ENCODE data around the gene IL1R2. TPM values are rescaled to one million over a fixed set of nuclear protein-coding genes. Genes with fewer than 3 reads are reported as not detected.
A peak's percentile ranks its signal among the peaks of the same experiment; 100 is the strongest.

IL1R2 gene
- total RNA-seq, 1 donor from 2014 or later: 0.96 TPM

DNA sequence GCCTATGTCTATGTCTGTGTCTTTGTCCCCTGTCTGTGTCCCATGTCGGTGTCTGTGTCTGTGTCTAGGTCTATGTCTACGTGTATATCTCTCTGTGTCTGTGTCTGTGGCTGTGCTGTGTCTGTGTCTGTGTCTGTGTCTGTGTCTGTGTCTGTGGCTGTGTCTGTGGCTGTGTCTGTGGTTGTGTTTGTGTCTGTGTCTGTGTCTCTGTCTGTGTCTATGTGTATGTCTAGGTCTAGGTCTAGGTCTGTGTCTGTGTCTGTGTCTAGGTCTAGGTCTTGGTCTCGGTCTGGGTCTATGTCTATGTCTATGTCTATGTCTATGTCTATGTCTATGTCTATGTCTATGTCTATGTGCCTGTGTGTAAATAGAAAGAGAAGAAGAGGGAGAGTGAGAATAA lies 11.9 kb downstream of the IL1R2 start:
- intact Hi-C loops (cut with micrococcal nuclease): no loop called here
- TF ChIP-seq, protein P1, sequence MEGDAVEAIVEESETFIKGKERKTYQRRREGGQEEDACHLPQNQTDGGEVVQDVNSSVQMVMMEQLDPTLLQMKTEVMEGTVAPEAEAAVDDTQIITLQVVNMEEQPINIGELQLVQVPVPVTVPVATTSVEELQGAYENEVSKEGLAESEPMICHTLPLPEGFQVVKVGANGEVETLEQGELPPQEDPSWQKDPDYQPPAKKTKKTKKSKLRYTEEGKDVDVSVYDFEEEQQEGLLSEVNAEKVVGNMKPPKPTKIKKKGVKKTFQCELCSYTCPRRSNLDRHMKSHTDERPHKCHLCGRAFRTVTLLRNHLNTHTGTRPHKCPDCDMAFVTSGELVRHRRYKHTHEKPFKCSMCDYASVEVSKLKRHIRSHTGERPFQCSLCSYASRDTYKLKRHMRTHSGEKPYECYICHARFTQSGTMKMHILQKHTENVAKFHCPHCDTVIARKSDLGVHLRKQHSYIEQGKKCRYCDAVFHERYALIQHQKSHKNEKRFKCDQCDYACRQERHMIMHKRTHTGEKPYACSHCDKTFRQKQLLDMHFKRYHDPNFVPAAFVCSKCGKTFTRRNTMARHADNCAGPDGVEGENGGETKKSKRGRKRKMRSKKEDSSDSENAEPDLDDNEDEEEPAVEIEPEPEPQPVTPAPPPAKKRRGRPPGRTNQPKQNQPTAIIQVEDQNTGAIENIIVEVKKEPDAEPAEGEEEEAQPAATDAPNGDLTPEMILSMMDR (IDR thresholded peaks at IDR 0.05; ENCODE audit: borderline replicate concordance): no peak
- Histone ChIP-seq H3K36me3 (no peaks in the 10 kb centered on the region), H3K4me1 (peaks cover 20% of the 10 kb centered on the region), H3K27ac (replicated peaks) (peak overlapping the region; percentile 43), H3K4me3 (no peak overlapping the region), H3K27me3 (ENCODE audit: low read depth) (peaks cover 29% of the 10 kb centered on the region), H3K9me3 (replicated peaks) (no peaks in the 10 kb centered on the region)
- no peak for DNase-seq

DNA sequence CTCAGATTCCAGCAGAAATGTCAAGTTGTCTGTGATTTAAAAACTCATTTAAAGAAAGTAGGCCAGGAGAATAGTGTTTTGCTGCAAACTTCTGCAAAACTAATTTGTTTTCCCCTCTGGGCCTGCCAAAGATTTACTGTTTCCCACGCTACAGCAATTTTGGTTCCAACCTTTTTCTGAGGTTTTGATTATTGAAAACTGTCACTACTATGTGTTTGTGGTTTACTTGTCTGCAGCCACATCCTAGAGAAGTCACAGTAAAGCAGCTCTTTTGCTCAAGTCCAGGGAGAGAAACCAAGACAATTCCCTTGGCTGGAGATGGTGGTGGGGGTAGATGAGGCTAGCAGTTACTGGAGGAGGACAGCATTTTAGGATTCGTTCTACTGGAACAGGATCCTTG lies 12.8 kb downstream of the IL1R2 start:
- intact Hi-C loops (cut with micrococcal nuclease): no loop called here
- peak overlapping the region; percentile 30 for H3K27ac ChIP-seq (replicated peaks)
- peaks cover 20% of the 10 kb centered on the region for H3K4me1 ChIP-seq
- DNase-seq: no peak
- peaks cover 20% of the 10 kb centered on the region for H3K27me3 ChIP-seq (ENCODE audit: low read depth)
- no peak overlapping the region for H3K4me3 ChIP-seq
- no peaks in the 10 kb centered on the region for H3K36me3 ChIP-seq
- no peaks in the 10 kb centered on the region for H3K9me3 ChIP-seq (replicated peaks)
- TF ChIP-seq, protein P1 (IDR thresholded peaks at IDR 0.05; ENCODE audit: borderline replicate concordance): no peak

DNA sequence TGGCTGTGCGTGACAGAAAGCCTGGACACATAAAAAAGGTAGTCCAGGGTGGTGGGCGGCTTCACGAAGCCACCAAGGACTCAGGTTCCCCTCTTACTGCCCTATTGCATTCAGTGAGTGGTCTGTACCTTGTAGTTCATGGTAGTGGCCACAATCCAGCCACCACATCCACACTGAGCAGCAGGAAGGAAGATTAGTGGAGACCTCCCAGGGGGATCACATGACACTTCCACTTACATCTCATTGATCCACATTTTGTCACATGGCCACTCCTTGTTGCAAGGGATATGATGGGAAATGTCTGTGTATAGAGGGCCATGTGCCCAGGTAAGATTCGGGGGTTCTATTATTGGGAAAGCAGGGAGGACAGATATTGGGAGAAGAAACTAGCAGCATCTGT lies 13.7 kb downstream of the IL1R2 start:
- Histone ChIP-seq H3K36me3 (no peaks in the 10 kb centered on the region), H3K9me3 (replicated peaks) (no peaks in the 10 kb centered on the region), H3K27me3 (ENCODE audit: low read depth) (peaks cover 12% of the 10 kb centered on the region), H3K4me3 (no peak overlapping the region), H3K4me1 (peaks cover 20% of the 10 kb centered on the region), H3K27ac (replicated peaks) (peak overlapping the region; percentile 30)
- intact Hi-C loops (cut with micrococcal nuclease): no loop called here
- no peak for DNase-seq
- TF ChIP-seq, protein P1 (IDR thresholded peaks at IDR 0.05; ENCODE audit: borderline replicate concordance): no peak

DNA sequence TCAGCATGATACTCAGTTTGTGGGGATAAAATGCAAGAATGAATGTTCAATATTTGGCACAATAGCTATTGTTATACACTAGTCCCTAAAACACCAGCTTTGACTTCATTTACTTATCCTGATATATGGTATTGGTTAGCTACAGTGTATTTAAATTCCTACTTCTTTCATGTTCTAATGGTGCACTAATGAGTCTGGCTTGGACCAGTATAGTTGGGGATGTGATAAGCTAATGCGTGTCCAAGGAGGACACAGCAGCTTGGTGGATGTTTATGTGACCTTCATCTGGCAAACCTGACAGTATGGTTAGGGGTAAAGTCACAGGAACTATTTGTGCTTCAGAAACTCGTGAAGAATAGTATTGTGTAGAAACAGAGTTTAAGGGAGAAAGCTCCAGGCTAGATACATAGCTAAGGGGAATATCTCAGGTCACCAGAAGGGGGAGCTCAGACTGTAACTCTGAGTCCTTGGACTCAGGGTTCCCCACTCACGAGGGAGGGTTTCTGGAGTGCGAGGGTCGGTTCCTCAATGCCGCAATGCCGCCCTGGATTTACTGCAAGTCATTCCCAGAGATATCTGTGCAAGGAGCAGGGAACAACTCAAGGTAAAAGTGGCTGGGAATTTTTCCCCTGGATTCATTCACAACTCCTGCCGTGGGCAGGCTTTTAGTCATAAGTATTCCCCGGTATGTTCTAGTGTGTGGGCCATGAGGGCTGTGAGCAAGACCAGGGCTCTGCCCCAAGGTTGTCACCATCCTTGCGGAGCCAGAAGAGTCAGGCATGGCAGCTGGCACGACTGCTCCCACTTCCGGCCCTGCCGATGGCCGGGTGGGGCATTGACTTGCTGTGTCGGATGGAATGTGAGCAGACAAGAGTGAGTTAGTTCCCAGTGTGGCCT lies 14.5 kb downstream of the IL1R2 start:
- Histone ChIP-seq H3K27me3 (ENCODE audit: low read depth) (peaks cover 7% of the 10 kb centered on the region), H3K9me3 (replicated peaks) (no peaks in the 10 kb centered on the region), H3K4me3 (no peak overlapping the region), H3K36me3 (no peaks in the 10 kb centered on the region), H3K27ac (replicated peaks) (no peak overlapping the region), H3K4me1 (peaks cover 20% of the 10 kb centered on the region)
- TF ChIP-seq, protein P1 (IDR thresholded peaks at IDR 0.05; ENCODE audit: borderline replicate concordance): peak; percentile 76
- intact Hi-C loops (cut with micrococcal nuclease): no loop called here
- DNase-seq: no peak

- H3K9me3 ChIP-seq (replicated peaks): no peaks in the 10 kb centered on the region
- H3K4me1 ChIP-seq: peaks cover 20% of the 10 kb centered on the region
- intact Hi-C loops (cut with micrococcal nuclease): no loop called here
- H3K36me3 ChIP-seq: no peaks in the 10 kb centered on the region
- H3K4me3 ChIP-seq: no peak overlapping the region
- peaks cover 7% of the 10 kb centered on the region for H3K27me3 ChIP-seq (ENCODE audit: low read depth)
- no peak overlapping the region for H3K27ac ChIP-seq (replicated peaks)
- no peak for DNase-seq
- TF ChIP-seq, protein P1 (IDR thresholded peaks at IDR 0.05; ENCODE audit: borderline replicate concordance): no peak
Observed at GRCh38 chr2:102006886-102007278, 15.1 kb downstream of the IL1R2 start.
